ENCODE measurements around the gene UGT1A10.

The UGT1A10 gene

GRCh38 chr2:233679196-233679595 lies 42.9 kb downstream of the UGT1A10 start:
- Histone ChIP-seq H3K4me1 (ENCODE audit: control extremely low read depth in 1 of 4, control insufficient read depth in 4 of 4, insufficient read depth in 4 of 4, low read length in 3 of 4) (peaks cover 4 to 26% (median 9%) of the 10 kb centered on the region in 4 experiments), H3K27ac (ENCODE audit: insufficient read depth in 1 of 2, low read depth in 1 of 2, low read length in 2 of 2, poor library complexity in 1 of 2, severe bottlenecking in 2 of 2) (no peak overlapping the region), H3K4me3 (ENCODE audit: control insufficient read depth in 1 of 7, extremely low read depth in 1 of 7, insufficient read depth in 4 of 7, low read depth in 2 of 7, low read length in 6 of 7) (no peak overlapping the region), H3K27me3 (replicated peaks in 2 of 5; ENCODE audit: control insufficient read depth in 4 of 5, insufficient read depth in 5 of 5, low read length in 4 of 5) (no peaks in the 10 kb centered on the region), H3K9me3 (ENCODE audit: control extremely low read depth in 1 of 5, control insufficient read depth in 4 of 5, insufficient read depth in 2 of 5, low read depth in 1 of 5, low read length in 4 of 5) (no peaks in the 10 kb centered on the region), H3K36me3 (ENCODE audit: control insufficient read depth in 4 of 4, insufficient read depth in 4 of 4, low read length in 3 of 4) (no peaks in the 10 kb centered on the region)
- DNase-seq = no peak
- ChIA-PET POLR2A (no interaction called here), CTCF (no interaction called here)
- WGBS (ENCODE audit: insufficient coverage) = 53% methylated on average over 4 of the region's 4 CpGs

DNA sequence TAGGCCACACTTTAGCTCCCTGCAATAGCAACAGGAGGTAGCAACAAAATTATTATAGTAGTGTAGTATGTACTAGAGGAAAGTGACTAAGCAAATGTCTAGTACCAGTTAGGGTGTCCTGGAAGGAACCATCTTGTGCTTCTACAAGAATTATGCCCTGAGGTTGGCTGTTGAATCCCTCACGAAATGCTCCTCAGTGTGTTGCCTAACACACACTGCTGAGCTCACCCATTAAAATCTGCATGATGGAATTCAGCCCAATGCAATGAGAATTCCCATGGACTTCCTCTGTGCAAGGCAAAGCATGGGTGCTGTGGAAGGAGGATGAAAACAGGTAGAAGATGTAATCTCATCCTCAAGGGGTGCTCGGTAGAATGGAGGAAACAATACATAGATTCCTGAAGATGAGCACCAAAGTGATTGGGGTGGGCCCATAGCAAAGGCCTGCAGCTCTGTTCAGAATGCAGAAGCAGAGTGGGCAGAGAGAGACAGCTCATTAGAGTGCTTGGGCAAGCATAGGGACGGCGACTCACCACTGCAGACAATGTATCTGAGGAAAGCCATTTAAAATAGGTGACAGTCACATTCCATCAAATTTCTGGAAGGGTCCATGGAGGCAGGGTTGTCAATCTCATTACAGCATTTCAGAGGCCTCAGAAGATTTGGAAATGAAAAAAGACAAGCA lies 44.3 kb downstream of the UGT1A10 start:
- H3K27ac ChIP-seq (ENCODE audit: insufficient read depth in 1 of 2, low read depth in 1 of 2, low read length in 2 of 2, poor library complexity in 1 of 2, severe bottlenecking in 2 of 2) = no peak overlapping the region
- H3K27me3 ChIP-seq (replicated peaks in 2 of 5; ENCODE audit: control insufficient read depth in 4 of 5, insufficient read depth in 5 of 5, low read length in 4 of 5) = no peaks in the 10 kb centered on the region
- no peak for DNase-seq
- H3K4me3 ChIP-seq (ENCODE audit: control insufficient read depth in 1 of 7, extremely low read depth in 1 of 7, insufficient read depth in 4 of 7, low read depth in 2 of 7, low read length in 6 of 7) = no peak overlapping the region
- ChIA-PET POLR2A (no interaction called here), CTCF (interaction anchor here (1.2 kb wide), 1 partner anchor 31 kb away, joined by 3 read pairs; no protein-coding TSS in a partner anchor)
- H3K9me3 ChIP-seq (ENCODE audit: control extremely low read depth in 1 of 5, control insufficient read depth in 4 of 5, insufficient read depth in 2 of 5, low read depth in 1 of 5, low read length in 4 of 5) = no peaks in the 10 kb centered on the region
- 97% methylated on average over 4 of the region's 4 CpGs for WGBS (ENCODE audit: insufficient coverage)
- H3K4me1 ChIP-seq (ENCODE audit: control extremely low read depth in 1 of 4, control insufficient read depth in 4 of 4, insufficient read depth in 4 of 4, low read length in 3 of 4) = peaks cover 4 to 26% (median 9%) of the 10 kb centered on the region in 4 experiments
- no peaks in the 10 kb centered on the region for H3K36me3 ChIP-seq (ENCODE audit: control insufficient read depth in 4 of 4, insufficient read depth in 4 of 4, low read length in 3 of 4)

DNA sequence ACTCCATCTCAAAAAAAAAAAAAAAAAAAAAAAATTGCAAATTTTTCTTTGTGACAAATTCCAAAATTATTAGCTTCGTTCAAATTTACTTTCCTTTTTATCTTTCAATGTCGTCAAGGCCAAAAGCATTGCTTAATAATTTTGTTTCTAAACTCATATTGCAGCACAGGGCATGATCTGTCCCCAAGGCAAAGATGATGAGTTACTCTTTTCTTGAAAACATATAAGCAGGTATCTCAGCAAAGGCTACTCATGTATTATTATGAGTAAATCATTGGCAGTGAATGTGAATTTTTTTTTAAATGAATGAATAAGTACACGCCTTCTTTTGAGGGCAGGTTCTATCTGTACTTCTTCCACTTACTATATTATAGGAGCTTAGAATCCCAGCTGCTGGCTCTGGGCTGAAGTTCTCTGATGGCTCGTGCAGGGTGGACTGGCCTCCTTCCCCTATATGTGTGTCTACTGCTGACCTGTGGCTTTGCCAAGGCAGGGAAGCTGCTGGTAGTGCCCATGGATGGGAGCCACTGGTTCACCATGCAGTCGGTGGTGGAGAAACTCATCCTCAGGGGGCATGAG lies 45.4 kb downstream of the UGT1A10 start, which contains the start of gene UGT1A7:
TSS of gene UGT1A7 (plus strand) at position 381 of the 579 bp plus-strand sequence. CDS start at position 418, 37 bp downstream.
- ChIA-PET CTCF (no interaction called here), POLR2A (no interaction called here)
- H3K27me3 ChIP-seq (replicated peaks in 2 of 5; ENCODE audit: control insufficient read depth in 4 of 5, insufficient read depth in 5 of 5, low read length in 4 of 5) = no peaks in the 10 kb centered on the region
- H3K27ac ChIP-seq (ENCODE audit: insufficient read depth in 1 of 2, low read depth in 1 of 2, low read length in 2 of 2, poor library complexity in 1 of 2, severe bottlenecking in 2 of 2) = no peak within 1 kb of the TSS
- DNase-seq = no peak
- 100% methylated on average over 1 of the region's 5 CpGs for WGBS (ENCODE audit: insufficient coverage)
- H3K4me3 ChIP-seq (ENCODE audit: control insufficient read depth in 1 of 7, extremely low read depth in 1 of 7, insufficient read depth in 4 of 7, low read depth in 2 of 7, low read length in 6 of 7) = peak within 1 kb of the TSS in 1 of 7 experiments; percentile 19
- peaks cover 4 to 26% (median 9%) of the 10 kb centered on the region in 4 experiments for H3K4me1 ChIP-seq (ENCODE audit: control extremely low read depth in 1 of 4, control insufficient read depth in 4 of 4, insufficient read depth in 4 of 4, low read length in 3 of 4)
- no peaks in the 10 kb centered on the region for H3K36me3 ChIP-seq (ENCODE audit: control insufficient read depth in 4 of 4, insufficient read depth in 4 of 4, low read length in 3 of 4)
- no peaks in the 10 kb centered on the region for H3K9me3 ChIP-seq (ENCODE audit: control extremely low read depth in 1 of 5, control insufficient read depth in 4 of 5, insufficient read depth in 2 of 5, low read depth in 1 of 5, low read length in 4 of 5)

- POLR2A ChIA-PET = no interaction called here
- Histone ChIP-seq H3K27me3 (replicated peaks in 2 of 5; ENCODE audit: control insufficient read depth in 4 of 5, insufficient read depth in 5 of 5, low read length in 4 of 5) (no peaks in the 10 kb centered on the region), H3K4me3 (ENCODE audit: control insufficient read depth in 1 of 7, extremely low read depth in 1 of 7, insufficient read depth in 4 of 7, low read depth in 2 of 7, low read length in 6 of 7) (no peak overlapping the region), H3K36me3 (ENCODE audit: control insufficient read depth in 4 of 4, insufficient read depth in 4 of 4, low read length in 3 of 4) (no peaks in the 10 kb centered on the region), H3K27ac (ENCODE audit: insufficient read depth in 1 of 2, low read depth in 1 of 2, low read length in 2 of 2, poor library complexity in 1 of 2, severe bottlenecking in 2 of 2) (no peak overlapping the region), H3K4me1 (ENCODE audit: control extremely low read depth in 1 of 4, control insufficient read depth in 4 of 4, insufficient read depth in 4 of 4, low read length in 3 of 4) (peaks cover 8 to 44% (median 20%) of the 10 kb centered on the region in 4 experiments), H3K9me3 (ENCODE audit: control extremely low read depth in 1 of 5, control insufficient read depth in 4 of 5, insufficient read depth in 2 of 5, low read depth in 1 of 5, low read length in 4 of 5) (no peaks in the 10 kb centered on the region)
- CTCF ChIA-PET = no interaction called here
- 88% methylated on average over 1 of the region's 1 CpG for WGBS (ENCODE audit: insufficient coverage)
- DNase-seq = no peak
Observed at GRCh38 chr2:233684640-233685039, 48.4 kb downstream of the UGT1A10 start.

- H3K4me3 ChIP-seq (ENCODE audit: control insufficient read depth in 1 of 7, extremely low read depth in 1 of 7, insufficient read depth in 4 of 7, low read depth in 2 of 7, low read length in 6 of 7) = no peak overlapping the region
- ChIA-PET CTCF (no interaction called here), POLR2A (no interaction called here)
- peaks cover 8 to 41% (median 20%) of the 10 kb centered on the region in 4 experiments for H3K4me1 ChIP-seq (ENCODE audit: control extremely low read depth in 1 of 4, control insufficient read depth in 4 of 4, insufficient read depth in 4 of 4, low read length in 3 of 4)
- no peaks in the 10 kb centered on the region for H3K9me3 ChIP-seq (ENCODE audit: control extremely low read depth in 1 of 5, control insufficient read depth in 4 of 5, insufficient read depth in 2 of 5, low read depth in 1 of 5, low read length in 4 of 5)
- WGBS (ENCODE audit: insufficient coverage) = 98% methylated on average over 4 of the region's 5 CpGs
- DNase-seq = peak in 2 of 3 donors; percentile 9 to 15
- no peaks in the 10 kb centered on the region for H3K27me3 ChIP-seq (replicated peaks in 2 of 5; ENCODE audit: control insufficient read depth in 4 of 5, insufficient read depth in 5 of 5, low read length in 4 of 5)
- H3K27ac ChIP-seq (ENCODE audit: insufficient read depth in 1 of 2, low read depth in 1 of 2, low read length in 2 of 2, poor library complexity in 1 of 2, severe bottlenecking in 2 of 2) = no peak overlapping the region
- H3K36me3 ChIP-seq (ENCODE audit: control insufficient read depth in 4 of 4, insufficient read depth in 4 of 4, low read length in 3 of 4) = no peaks in the 10 kb centered on the region
Observed at GRCh38 chr2:233686928-233687327, 50.7 kb downstream of the UGT1A10 start.

- Histone ChIP-seq H3K4me1 (ENCODE audit: control extremely low read depth in 1 of 4, control insufficient read depth in 4 of 4, insufficient read depth in 4 of 4, low read length in 3 of 4) (peaks cover 2 to 29% (median 13%) of the 10 kb centered on the region in 4 experiments), H3K27ac (ENCODE audit: insufficient read depth in 1 of 2, low read depth in 1 of 2, low read length in 2 of 2, poor library complexity in 1 of 2, severe bottlenecking in 2 of 2) (no peak overlapping the region), H3K27me3 (replicated peaks in 2 of 5; ENCODE audit: control insufficient read depth in 4 of 5, insufficient read depth in 5 of 5, low read length in 4 of 5) (no peaks in the 10 kb centered on the region), H3K9me3 (ENCODE audit: control extremely low read depth in 1 of 5, control insufficient read depth in 4 of 5, insufficient read depth in 2 of 5, low read depth in 1 of 5, low read length in 4 of 5) (no peaks in the 10 kb centered on the region), H3K4me3 (ENCODE audit: control insufficient read depth in 1 of 7, extremely low read depth in 1 of 7, insufficient read depth in 4 of 7, low read depth in 2 of 7, low read length in 6 of 7) (no peak overlapping the region), H3K36me3 (ENCODE audit: control insufficient read depth in 4 of 4, insufficient read depth in 4 of 4, low read length in 3 of 4) (no peaks in the 10 kb centered on the region)
- no peak for DNase-seq
- ChIA-PET POLR2A (no interaction called here), CTCF (no interaction called here)
- WGBS (ENCODE audit: insufficient coverage) = 100% methylated on average over 3 of the region's 5 CpGs
Observed at GRCh38 chr2:233688341-233688740, 52.1 kb downstream of the UGT1A10 start.

DNA sequence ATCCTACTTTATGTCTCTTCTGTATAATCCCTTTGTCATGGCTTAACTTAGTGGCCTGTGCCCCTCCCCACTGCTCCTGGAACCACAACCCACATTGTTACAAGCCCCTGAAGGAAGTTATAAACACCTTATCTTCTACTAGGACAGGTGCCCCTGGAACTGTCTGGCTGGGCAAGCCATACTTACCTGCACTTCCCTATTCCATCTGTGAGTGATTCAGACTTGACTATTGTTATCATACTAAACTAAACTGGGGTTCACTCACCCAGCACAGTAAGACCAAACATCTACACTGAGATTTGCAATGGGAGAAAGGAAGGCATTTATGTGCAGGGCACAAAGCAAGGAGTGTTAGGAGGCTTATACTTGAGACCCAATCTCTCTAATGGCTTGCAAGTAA lies 52.8 kb downstream of the UGT1A10 start:
- Histone ChIP-seq H3K4me1 (ENCODE audit: control extremely low read depth in 1 of 4, control insufficient read depth in 4 of 4, insufficient read depth in 4 of 4, low read length in 3 of 4) (peaks cover 2 to 22% (median 12%) of the 10 kb centered on the region in 4 experiments), H3K9me3 (ENCODE audit: control extremely low read depth in 1 of 5, control insufficient read depth in 4 of 5, insufficient read depth in 2 of 5, low read depth in 1 of 5, low read length in 4 of 5) (no peaks in the 10 kb centered on the region), H3K4me3 (ENCODE audit: control insufficient read depth in 1 of 7, extremely low read depth in 1 of 7, insufficient read depth in 4 of 7, low read depth in 2 of 7, low read length in 6 of 7) (no peak overlapping the region), H3K36me3 (ENCODE audit: control insufficient read depth in 4 of 4, insufficient read depth in 4 of 4, low read length in 3 of 4) (no peaks in the 10 kb centered on the region), H3K27me3 (replicated peaks in 2 of 5; ENCODE audit: control insufficient read depth in 4 of 5, insufficient read depth in 5 of 5, low read length in 4 of 5) (no peaks in the 10 kb centered on the region), H3K27ac (ENCODE audit: insufficient read depth in 1 of 2, low read depth in 1 of 2, low read length in 2 of 2, poor library complexity in 1 of 2, severe bottlenecking in 2 of 2) (no peak overlapping the region)
- CTCF ChIA-PET = no interaction called here
- POLR2A ChIA-PET = no interaction called here
- DNase-seq = peak in 2 of 3 donors; percentile 38 to 49

Measured in common myeloid progenitor, CD34-positive (primary cell).